Measurements from ENCODE around the gene TXNL4B.

DNA sequence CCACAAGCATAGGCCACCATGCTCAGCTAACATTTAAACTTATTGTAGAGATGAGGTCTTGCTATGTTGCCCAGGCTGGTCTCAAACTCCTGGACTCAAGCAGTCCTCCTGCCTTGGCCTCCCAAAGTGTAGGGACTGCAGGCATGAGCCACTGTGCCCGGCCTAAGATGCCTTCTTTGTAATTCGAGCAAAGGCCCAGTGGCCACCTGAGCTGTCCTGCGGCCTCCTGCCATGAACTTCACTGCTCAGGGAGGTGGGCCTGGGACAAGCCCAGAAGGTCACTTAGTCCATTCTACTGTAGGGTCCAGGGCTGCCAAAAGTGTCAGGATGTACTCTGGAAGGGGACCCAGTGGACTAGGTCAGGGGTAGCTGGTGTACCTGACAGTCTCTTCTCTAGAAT, 30.7 kb upstream of the TXNL4B start:
- no peak for TF ChIP-seq EZH2 (IDR thresholded peaks at IDR 0.05)
- TF ChIP-seq POLR2AphosphoS5 (IDR thresholded peaks at IDR 0.05; ENCODE audit: borderline replicate concordance, low read depth, low read length), result no peak
